Hematopoietic multipotent progenitor cell treated with erythropoietin and hydrocortisone succinate and interleukin-3 and kit ligand, for 15 days (in vitro differentiated cells): ENCODE results near the gene CHAT.
A peak's percentile ranks its signal among the peaks of the same experiment; 100 is the strongest.

Experiments
- DNase-seq: peaks from one replicate; pipeline ENCODE4 v3.0.0-alpha.2; 2015; ENCODE audit warnings: low spot score

The CHAT gene

GRCh38 chr10:49613882-49614241 is at the start of gene CHAT:
Gene CHAT (plus strand): TSS chr10:49614037. CDS start chr10:49614190, 153 bp downstream.
- DNase-seq, result no peak

GRCh38 chr10:49564461-49565009 is 49.3 kb upstream of the CHAT start:
- no peak for DNase-seq

GRCh38 chr10:49567810-49568209 is 46.0 kb upstream of the CHAT start:
- DNase-seq, result no peak

- no peak for DNase-seq
Observed at GRCh38 chr10:49568235-49568634, 45.6 kb upstream of the CHAT start.

- DNase-seq, result no peak
Observed at GRCh38 chr10:49569031-49569631, 44.7 kb upstream of the CHAT start.

- no peak for DNase-seq
Observed at GRCh38 chr10:49571388-49571787, 42.4 kb upstream of the CHAT start.

GRCh38 chr10:49572594-49573114 is 41.2 kb upstream of the CHAT start:
- no peak for DNase-seq

GRCh38 chr10:49575489-49576072 is 38.3 kb upstream of the CHAT start:
- DNase-seq, result no peak

GRCh38 chr10:49577182-49577925 is 36.5 kb upstream of the CHAT start:
- no peak for DNase-seq

GRCh38 chr10:49578392-49578791 is 35.4 kb upstream of the CHAT start:
- no peak for DNase-seq

GRCh38 chr10:49579621-49580020 is 34.2 kb upstream of the CHAT start:
- no peak for DNase-seq

GRCh38 chr10:49585387-49585786 is 28.4 kb upstream of the CHAT start:
- DNase-seq, result no peak

GRCh38 chr10:49587981-49588380 is 25.9 kb upstream of the CHAT start:
- DNase-seq, result no peak

- peak; percentile 65 for DNase-seq
Observed at GRCh38 chr10:49592726-49593563, 20.9 kb upstream of the CHAT start.

- DNase-seq, result no peak
Observed at GRCh38 chr10:49593564-49593875, 20.3 kb upstream of the CHAT start.

GRCh38 chr10:49593998-49594397 is 19.8 kb upstream of the CHAT start:
- DNase-seq, result no peak

- peak; percentile 44 for DNase-seq
Observed at GRCh38 chr10:49594594-49594993, 19.2 kb upstream of the CHAT start.

GRCh38 chr10:49595003-49595712 is 18.7 kb upstream of the CHAT start:
- no peak for DNase-seq

GRCh38 chr10:49595713-49596492 is 17.9 kb upstream of the CHAT start:
- DNase-seq, result no peak

GRCh38 chr10:49596493-49596809 is 17.4 kb upstream of the CHAT start:
- DNase-seq, result no peak

- DNase-seq, result no peak
Observed at GRCh38 chr10:49596836-49597235, 17.0 kb upstream of the CHAT start.
